Measurements from ENCODE around the gene CCDC107.

DNA sequence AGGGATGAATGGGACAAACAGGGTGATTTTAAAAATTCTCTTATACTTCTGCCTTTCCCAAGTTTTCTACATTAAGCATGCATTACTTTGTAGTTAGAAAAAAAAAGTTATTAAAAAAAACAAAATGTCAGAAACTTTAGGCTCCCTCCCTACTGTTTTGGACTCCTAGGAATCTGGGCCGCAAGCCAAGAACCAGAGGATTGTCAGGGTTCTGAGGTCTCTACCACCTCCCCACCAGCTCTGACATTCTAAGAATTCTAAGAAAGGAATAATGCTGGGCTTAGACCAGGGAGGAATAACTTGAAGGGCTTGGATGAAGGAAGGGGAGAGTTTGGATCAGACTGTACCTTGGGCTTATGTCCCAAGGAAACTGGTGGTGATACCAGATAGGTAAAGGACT, 8.0 kb downstream of the CCDC107 start:
- TF ChIP-seq POLR2A (IDR thresholded peaks at IDR 0.05), result no peak
- TF ChIP-seq, protein P1, sequence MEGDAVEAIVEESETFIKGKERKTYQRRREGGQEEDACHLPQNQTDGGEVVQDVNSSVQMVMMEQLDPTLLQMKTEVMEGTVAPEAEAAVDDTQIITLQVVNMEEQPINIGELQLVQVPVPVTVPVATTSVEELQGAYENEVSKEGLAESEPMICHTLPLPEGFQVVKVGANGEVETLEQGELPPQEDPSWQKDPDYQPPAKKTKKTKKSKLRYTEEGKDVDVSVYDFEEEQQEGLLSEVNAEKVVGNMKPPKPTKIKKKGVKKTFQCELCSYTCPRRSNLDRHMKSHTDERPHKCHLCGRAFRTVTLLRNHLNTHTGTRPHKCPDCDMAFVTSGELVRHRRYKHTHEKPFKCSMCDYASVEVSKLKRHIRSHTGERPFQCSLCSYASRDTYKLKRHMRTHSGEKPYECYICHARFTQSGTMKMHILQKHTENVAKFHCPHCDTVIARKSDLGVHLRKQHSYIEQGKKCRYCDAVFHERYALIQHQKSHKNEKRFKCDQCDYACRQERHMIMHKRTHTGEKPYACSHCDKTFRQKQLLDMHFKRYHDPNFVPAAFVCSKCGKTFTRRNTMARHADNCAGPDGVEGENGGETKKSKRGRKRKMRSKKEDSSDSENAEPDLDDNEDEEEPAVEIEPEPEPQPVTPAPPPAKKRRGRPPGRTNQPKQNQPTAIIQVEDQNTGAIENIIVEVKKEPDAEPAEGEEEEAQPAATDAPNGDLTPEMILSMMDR (IDR thresholded peaks at IDR 0.05), result no peak
